OCI-LY7 (cell line): ENCODE data around the gene NCS1.

Experiments
- EZH2phosphoT487 ChIP-seq: fragments of 200-600 bp; sonication (generic); IDR thresholded peaks from 2 replicates; pipeline ENCODE4 v1.6.1; 2018; ENCODE audit warnings: low read depth, borderline replicate concordance, mild to moderate bottlenecking, mixed run types, antibody characterized with exemption, low read length, moderate library complexity, mixed read lengths
- TF ChIP-seq, protein P1 (sequence below): fragments of 200-600 bp; sonication (generic); conservative IDR thresholded peaks from 2 replicates; pipeline ENCODE4 v1.5.1; 2014; ENCODE audit warnings: mild to moderate bottlenecking, antibody characterized with exemption, low read length, moderate library complexity, mixed read lengths

DNA sequence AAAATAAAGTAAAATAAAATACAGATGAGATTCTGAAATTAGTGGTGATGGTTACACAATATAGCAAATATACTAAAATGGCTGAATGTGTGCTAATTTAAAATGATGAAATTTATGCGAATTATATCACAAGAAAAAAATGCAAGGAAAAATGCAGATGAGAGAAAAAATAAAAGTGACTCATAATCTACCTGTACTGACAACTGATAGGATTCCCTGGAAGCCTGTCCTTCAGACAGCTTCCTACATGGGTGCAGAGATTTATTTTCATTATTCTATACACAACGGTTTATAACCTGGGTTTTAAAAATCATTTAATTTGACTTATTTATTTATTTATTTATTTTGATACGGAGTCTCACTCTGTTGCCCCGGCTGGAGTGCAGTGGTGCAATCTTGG is 5.8 kb upstream of the NCS1 start:
- TF ChIP-seq, protein P1, sequence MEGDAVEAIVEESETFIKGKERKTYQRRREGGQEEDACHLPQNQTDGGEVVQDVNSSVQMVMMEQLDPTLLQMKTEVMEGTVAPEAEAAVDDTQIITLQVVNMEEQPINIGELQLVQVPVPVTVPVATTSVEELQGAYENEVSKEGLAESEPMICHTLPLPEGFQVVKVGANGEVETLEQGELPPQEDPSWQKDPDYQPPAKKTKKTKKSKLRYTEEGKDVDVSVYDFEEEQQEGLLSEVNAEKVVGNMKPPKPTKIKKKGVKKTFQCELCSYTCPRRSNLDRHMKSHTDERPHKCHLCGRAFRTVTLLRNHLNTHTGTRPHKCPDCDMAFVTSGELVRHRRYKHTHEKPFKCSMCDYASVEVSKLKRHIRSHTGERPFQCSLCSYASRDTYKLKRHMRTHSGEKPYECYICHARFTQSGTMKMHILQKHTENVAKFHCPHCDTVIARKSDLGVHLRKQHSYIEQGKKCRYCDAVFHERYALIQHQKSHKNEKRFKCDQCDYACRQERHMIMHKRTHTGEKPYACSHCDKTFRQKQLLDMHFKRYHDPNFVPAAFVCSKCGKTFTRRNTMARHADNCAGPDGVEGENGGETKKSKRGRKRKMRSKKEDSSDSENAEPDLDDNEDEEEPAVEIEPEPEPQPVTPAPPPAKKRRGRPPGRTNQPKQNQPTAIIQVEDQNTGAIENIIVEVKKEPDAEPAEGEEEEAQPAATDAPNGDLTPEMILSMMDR = no peak
- TF ChIP-seq EZH2phosphoT487 = no peak
